ENCODE results near the gene CBFA2T3. TPM values are rescaled to one million over a fixed set of nuclear protein-coding genes. Genes with fewer than 3 reads are reported as not detected.
A peak's percentile ranks its signal among the peaks of the same experiment; 100 is the strongest.

CBFA2T3 gene
- total RNA-seq, 1 donor from 2014 or later: not detected

DNA sequence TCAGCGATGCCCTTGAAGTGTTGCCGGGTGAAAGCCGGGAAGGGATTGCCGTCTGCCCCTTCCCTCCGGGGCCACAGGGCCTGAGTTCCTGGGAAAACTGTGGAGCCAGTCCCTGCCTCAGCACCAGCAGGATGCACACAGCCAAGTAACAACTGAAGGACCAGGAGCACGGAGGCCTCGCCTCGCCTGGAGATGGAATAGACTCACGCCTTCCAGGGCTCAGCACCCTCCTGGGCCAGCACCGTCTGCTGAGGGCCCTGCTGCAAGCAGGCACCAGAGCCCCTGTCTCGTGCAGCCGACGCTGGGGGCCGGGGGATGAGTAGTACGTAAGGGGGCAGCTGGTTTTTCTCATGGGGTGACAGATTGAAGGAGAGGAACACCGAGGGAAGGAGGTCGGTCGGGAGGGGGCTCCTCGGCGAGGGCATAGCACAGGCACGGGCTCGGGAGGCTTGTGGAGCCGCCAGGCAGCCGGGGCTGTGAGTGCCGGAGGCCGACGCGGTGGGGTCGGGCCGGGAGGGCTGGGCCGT is 6.4 kb downstream of the CBFA2T3 start:
- Mint-ChIP-seq H3K9me3 (no peaks in the 10 kb centered on the region), H3K27me3 (peaks cover 17% of the 10 kb centered on the region), H3K27ac (no peak overlapping the region), H3K36me3 (ENCODE audit: low read depth) (no peaks in the 10 kb centered on the region), H3K4me3 (no peak overlapping the region), H3K4me1 (no peaks in the 10 kb centered on the region)
- DNase-seq: no peak
- intact Hi-C loops (cut with micrococcal nuclease): no loop called here

DNA sequence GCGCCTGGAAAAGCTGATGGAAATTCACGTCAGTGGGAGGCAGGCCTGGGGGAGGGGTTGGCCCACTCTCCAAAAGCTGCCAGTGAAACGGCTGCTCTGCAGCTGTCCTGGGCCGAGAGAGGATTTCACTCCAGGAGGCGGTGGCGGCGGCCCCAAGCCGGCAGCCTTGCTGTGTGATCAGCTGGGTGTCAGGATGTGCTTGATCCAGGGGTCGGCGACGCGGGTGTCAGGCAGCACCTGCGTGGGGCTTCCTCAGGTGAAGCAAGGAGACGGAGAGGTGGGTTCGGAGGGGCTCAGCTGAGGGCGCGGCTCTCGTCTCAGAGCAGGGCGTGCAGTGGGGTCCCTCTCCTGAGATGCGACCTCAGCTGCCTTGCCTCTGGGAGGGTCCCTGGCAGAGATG is 7.0 kb downstream of the CBFA2T3 start:
- Mint-ChIP-seq H3K27ac (no peak overlapping the region), H3K4me3 (no peak overlapping the region)

DNA sequence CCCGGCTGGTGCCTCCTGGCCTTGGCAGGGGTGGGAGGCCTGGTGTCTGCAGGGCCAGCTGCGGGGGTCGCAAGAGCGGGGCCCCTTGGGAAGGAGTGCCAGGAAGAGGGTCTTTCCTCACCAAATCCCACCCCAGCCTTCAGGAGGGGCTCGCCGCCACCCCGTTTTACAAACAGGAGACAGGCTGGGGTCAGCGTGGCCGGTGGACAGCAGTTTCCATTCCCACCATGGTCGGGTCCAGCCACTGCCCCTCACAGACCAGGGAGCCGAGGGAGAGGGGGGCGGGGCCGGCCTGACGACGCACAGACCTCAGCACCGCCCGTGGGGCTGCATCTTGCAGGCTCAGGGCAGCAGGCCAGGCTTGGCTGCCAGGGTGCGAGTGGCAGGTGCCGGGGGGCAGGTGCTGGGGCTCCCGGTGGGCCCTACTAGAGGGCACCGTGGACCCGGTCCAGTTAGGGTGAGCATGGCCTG is 7.6 kb downstream of the CBFA2T3 start:
- DNase-seq: no peak
- H3K4me1 Mint-ChIP-seq: no peaks in the 10 kb centered on the region
- H3K9me3 Mint-ChIP-seq: no peaks in the 10 kb centered on the region
- H3K27me3 Mint-ChIP-seq: peaks cover 12% of the 10 kb centered on the region
- H3K4me3 Mint-ChIP-seq: no peak overlapping the region
- intact Hi-C loops (cut with micrococcal nuclease): no loop called here
- no peak overlapping the region for H3K27ac Mint-ChIP-seq
- H3K36me3 Mint-ChIP-seq (ENCODE audit: low read depth): no peaks in the 10 kb centered on the region

More for the DNA sequence above, 7.0 kb downstream of the CBFA2T3 start:
- Mint-ChIP-seq H3K36me3 (ENCODE audit: low read depth) (no peaks in the 10 kb centered on the region), H3K27me3 (peaks cover 11% of the 10 kb centered on the region), H3K4me1 (no peaks in the 10 kb centered on the region), H3K9me3 (no peaks in the 10 kb centered on the region)
- intact Hi-C loops (cut with micrococcal nuclease): no loop called here
- DNase-seq: no peak

DNA sequence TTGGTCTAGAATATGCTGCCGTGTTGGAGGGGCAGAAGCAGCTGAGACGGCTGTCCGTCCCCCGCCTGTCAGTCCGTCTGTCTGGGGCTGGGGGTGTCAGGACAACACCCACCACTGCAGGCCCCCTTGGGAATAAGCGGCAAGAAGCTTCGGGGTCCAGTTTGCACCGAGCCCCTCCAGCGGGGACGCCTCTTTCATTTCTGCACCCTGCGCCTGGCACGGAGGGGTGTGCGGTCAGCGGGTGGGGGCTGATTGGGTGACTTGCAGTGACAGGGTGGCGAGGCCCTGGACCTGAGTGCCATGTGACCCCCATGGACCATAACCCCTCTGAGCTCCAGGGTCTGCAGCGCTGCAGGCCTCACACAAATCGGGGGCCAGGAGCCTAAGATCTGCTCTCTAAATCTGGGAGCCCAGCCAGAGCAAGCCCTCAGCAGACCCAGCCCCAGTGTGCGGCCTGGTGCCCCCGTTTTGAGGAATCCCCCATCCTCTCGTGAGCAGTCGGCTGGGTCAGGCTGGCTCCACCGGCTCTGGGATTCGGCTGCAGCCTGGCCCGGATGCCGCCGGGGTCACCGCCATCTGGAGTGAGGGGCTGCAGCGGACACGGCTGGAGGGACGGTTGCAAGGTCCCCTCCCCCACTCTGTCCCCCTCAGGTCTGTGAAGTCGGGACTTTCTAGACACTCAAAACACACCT is 8.3 kb downstream of the CBFA2T3 start:
- no peaks in the 10 kb centered on the region for H3K9me3 Mint-ChIP-seq
- peaks cover 11% of the 10 kb centered on the region for H3K27me3 Mint-ChIP-seq
- no peak overlapping the region for H3K27ac Mint-ChIP-seq
- H3K4me3 Mint-ChIP-seq: no peak overlapping the region
- H3K36me3 Mint-ChIP-seq (ENCODE audit: low read depth): no peaks in the 10 kb centered on the region
- intact Hi-C loops (cut with micrococcal nuclease): no loop called here
- no peak for DNase-seq
- no peaks in the 10 kb centered on the region for H3K4me1 Mint-ChIP-seq

DNA sequence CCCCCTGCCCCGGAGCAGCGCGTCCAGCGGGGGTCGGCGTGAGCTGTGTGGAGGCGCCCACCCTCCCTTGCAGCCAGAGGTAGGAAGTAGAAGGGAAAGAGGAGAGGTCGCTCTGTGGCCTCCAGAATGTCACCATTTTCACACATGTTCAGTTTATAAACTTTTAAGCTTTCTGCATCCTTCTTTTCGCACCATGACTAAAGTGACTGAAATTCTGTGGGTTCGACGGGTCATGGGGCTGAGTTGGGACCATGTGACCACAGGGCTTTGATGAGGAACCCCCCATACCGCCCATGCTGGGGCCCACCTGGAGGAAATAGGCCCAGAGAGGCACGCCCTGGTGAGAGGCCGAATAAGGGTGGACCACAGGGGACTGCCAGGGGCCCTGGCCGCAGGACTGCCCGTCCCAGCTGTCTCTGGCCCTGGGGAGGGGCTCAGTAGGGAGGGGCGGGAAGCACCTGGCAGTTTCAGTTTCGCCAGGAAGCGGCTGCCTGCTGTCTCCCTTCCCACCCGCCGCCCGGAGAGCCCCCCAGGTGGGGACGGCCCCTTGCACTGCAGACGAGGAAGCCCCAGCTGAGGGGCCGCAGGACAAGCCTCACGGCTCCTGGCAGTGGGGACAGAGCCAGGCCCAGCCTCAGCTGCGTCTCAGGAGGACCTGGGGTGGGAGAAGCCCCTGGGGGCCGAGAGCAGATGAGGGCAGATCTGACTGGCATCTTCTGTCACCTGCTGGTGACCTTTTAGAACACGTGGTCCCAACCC is 9.0 kb downstream of the CBFA2T3 start:
- DNase-seq: peak; percentile 65
- intact Hi-C loops (cut with micrococcal nuclease): no loop called here
- Mint-ChIP-seq H3K27ac (no peak overlapping the region), H3K4me1 (no peaks in the 10 kb centered on the region), H3K9me3 (no peaks in the 10 kb centered on the region), H3K27me3 (peaks cover 11% of the 10 kb centered on the region), H3K36me3 (ENCODE audit: low read depth) (no peaks in the 10 kb centered on the region), H3K4me3 (no peak overlapping the region)

DNA sequence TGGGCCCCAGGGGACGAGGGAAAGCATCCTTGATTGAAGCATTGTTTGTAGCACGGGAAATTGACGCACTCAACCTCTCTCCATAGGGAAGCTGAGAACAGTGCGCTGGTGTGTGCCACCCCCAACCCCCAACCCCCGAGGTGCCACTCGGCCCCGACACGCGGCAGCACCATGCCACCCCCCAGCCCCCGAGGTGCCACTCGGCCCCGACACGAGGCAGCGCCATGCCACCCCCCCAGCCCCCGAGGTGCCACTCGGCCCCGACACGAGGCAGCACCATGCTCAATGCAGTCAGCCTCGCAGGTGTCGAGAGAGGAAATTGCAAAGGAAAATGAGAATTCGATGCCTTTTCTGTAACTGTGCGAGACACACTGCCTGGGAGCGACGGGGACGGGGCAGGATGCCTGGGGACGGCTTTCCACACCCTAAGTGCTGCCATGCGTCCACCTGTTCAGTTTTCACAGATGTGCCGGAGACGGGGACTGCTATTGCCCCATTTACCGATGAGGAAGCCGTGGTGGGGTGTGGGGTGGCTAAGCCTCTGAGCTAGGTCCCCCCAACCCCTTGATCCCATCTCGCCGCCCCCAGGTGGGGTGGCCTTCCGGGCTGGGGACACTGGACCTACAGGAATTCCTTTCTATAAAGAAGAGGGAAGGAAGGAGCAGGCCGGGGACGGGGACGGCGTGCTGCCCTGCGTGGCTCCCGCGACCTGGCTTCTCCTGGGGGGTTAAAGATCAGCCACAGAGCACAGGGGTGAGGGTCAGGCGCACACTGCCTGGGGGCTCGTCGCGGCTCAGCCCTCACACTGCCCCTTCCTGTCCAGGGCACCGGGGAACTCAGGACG is 9.8 kb downstream of the CBFA2T3 start:
- Mint-ChIP-seq H3K27me3 (peaks cover 11% of the 10 kb centered on the region), H3K36me3 (ENCODE audit: low read depth) (no peaks in the 10 kb centered on the region), H3K27ac (no peak overlapping the region), H3K4me1 (no peaks in the 10 kb centered on the region), H3K4me3 (no peak overlapping the region), H3K9me3 (no peaks in the 10 kb centered on the region)
- no peak for DNase-seq
- intact Hi-C loops (cut with micrococcal nuclease): no loop called here

DNA sequence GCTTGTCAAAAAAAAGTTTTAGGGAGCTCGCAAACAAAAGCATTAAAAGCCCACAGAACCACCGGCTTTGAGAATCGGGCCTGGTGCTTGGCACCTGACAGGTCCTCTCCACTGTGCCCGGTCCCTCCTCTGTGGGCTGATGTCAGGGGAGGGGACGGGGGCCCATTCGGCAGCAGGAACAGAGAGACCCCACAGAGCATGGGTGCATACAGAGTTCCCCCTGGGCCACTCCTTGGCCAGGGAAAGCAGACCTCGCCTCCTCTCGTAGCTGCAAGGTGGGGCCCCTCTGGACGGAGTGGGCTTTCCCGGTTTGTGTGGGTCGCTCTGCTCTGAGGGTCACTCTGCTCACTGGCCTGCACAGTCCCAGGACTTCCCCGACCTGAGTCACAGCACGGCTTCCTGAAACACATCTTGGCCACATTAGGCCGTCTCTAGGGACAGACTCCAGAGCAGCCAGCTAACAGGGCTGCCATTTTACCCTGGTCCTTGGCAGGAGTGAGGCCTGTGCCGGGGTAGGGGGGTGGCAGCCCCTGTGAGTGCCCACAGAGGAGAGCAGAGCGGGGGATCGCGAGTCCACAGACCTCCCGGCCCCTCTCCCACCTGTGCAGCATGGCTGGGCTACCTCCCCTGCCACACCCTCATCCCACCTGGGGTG is 11.1 kb downstream of the CBFA2T3 start:
- H3K27me3 Mint-ChIP-seq: peaks cover 11% of the 10 kb centered on the region
- H3K9me3 Mint-ChIP-seq: no peaks in the 10 kb centered on the region
- H3K36me3 Mint-ChIP-seq (ENCODE audit: low read depth): no peaks in the 10 kb centered on the region
- H3K4me3 Mint-ChIP-seq: no peak overlapping the region
- H3K4me1 Mint-ChIP-seq: no peaks in the 10 kb centered on the region
- no peak for DNase-seq
- no peak overlapping the region for H3K27ac Mint-ChIP-seq
- intact Hi-C loops (cut with micrococcal nuclease): no loop called here

DNA sequence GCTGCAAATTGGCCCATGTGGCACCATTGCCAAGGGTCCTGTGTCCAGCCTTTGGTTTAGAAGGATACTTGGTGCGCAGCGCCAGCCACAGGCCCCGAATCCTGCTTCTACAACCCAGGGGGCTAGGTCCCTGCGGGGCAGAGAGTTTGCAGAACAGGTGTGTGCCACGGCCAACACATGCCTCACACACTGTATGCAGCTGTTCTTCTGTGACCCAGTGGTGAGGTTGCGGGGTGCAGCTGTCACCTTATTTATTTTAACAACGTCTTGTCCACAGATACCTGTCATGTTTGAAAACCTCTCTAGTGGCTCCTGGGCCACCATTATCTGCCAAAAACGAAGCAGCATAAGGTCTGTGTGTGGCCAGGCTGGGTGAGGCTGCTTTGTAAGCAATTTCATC is 11.6 kb downstream of the CBFA2T3 start:
- Mint-ChIP-seq H3K27ac (no peak overlapping the region), H3K9me3 (no peaks in the 10 kb centered on the region), H3K36me3 (ENCODE audit: low read depth) (no peaks in the 10 kb centered on the region), H3K4me3 (no peak overlapping the region), H3K4me1 (no peaks in the 10 kb centered on the region), H3K27me3 (peaks cover 9% of the 10 kb centered on the region)
- DNase-seq: no peak
- intact Hi-C loops (cut with micrococcal nuclease): no loop called here

DNA sequence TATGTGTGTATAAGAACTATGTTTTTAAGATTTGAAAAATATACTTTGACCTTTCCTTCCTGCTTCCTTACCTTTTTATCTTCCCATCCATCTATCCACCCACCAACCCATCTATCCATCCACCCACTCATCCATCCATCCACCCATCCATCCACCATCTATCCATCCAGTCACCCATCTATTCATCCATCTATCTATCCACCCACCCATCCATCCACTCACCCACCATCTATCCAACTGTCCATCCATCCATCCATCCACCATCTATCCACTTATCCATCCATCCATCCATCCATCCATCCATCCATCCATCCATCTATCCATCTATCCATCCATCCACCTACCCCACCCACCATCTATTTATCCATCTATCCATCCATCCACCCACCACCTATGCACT is 12.4 kb downstream of the CBFA2T3 start:
- no peak for DNase-seq
- H3K4me1 Mint-ChIP-seq: no peaks in the 10 kb centered on the region
- peaks cover 11% of the 10 kb centered on the region for H3K27me3 Mint-ChIP-seq
- H3K4me3 Mint-ChIP-seq: no peak overlapping the region
- no peak overlapping the region for H3K27ac Mint-ChIP-seq
- no peaks in the 10 kb centered on the region for H3K36me3 Mint-ChIP-seq (ENCODE audit: low read depth)
- intact Hi-C loops (cut with micrococcal nuclease): no loop called here
- H3K9me3 Mint-ChIP-seq: no peaks in the 10 kb centered on the region

DNA sequence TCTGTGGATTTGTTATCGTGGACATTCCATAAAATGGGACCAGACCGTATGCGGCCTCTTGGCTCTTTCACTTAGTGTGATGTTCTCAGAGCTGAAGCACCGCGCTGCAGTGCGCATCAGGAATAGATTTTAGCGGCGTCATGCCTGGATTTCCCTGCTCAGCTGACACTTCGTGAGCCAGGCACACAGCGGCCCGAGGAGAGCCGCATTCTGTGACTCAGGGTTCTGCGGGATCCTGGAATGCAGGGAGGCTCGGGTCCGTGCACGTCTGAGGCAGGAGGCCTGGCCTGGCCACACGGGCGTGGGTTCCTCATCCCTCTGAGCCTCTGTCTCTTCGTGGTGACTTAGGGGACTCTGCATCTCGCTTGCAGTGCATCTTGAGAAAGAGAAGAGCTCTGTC is 13.4 kb downstream of the CBFA2T3 start:
- H3K9me3 Mint-ChIP-seq: no peaks in the 10 kb centered on the region
- no peak overlapping the region for H3K27ac Mint-ChIP-seq
- intact Hi-C loops (cut with micrococcal nuclease): no loop called here
- H3K36me3 Mint-ChIP-seq (ENCODE audit: low read depth): no peaks in the 10 kb centered on the region
- H3K4me1 Mint-ChIP-seq: no peaks in the 10 kb centered on the region
- H3K27me3 Mint-ChIP-seq: peaks cover 13% of the 10 kb centered on the region
- no peak overlapping the region for H3K4me3 Mint-ChIP-seq
- no peak for DNase-seq

DNA sequence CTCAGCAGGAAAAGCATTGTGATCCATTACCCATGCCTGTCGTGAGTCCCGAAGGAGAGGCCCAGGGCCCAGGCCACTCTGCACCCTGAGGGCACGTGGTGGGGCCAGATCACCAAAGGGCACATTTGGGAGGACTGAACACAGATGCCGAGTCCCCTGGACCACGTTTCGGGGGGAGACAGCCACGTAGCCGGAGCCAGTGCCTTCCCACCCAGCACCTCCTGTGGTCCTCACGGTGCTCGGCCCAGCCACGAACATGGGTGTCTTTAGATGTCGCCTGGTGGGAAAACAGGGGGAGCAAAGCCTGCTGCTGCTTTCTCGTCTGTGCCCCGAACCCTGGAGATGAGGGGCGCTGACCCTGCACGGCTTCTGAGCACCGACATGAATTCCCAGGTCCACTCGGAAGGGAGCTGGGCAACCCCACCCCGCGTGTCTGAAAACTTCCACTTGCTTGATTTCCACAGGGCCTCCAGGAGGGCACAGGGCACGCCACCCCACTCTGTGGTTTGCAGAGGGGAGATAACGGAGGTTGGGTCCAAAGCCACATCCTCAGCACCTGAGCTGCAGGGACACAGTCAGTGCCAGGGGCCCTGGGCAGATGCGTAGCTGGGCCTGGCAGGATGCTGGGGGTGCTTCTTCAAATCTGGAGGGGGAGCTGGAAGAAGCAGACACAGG is 14.4 kb downstream of the CBFA2T3 start:
- Mint-ChIP-seq H3K9me3 (no peaks in the 10 kb centered on the region), H3K27ac (no peak overlapping the region), H3K4me1 (peaks cover 5% of the 10 kb centered on the region), H3K4me3 (no peak overlapping the region), H3K36me3 (ENCODE audit: low read depth) (no peaks in the 10 kb centered on the region), H3K27me3 (peaks cover 17% of the 10 kb centered on the region)
- intact Hi-C loops (cut with micrococcal nuclease): no loop called here
- no peak for DNase-seq

DNA sequence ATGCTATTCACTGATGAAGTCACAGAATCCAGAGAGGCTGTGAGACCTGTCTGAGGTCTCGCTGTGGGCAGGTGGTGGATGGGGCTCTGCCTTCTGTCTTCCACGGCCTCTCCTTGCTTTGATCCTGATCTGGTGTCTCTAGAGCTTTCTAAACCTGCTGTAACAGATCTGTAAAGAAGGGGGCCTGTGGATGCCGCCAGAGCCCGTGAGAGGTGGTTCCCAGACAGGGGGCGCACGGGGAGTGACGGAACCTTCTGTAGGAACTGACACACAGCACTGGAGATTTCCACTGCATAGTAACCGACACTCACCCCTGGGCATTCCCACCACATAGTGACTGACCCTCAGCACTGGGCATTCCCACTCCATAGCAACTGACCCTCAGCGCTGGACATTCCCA is 16.0 kb downstream of the CBFA2T3 start:
- Mint-ChIP-seq H3K27me3 (peaks cover 16% of the 10 kb centered on the region), H3K4me3 (no peak overlapping the region), H3K4me1 (peaks cover 12% of the 10 kb centered on the region), H3K36me3 (ENCODE audit: low read depth) (no peaks in the 10 kb centered on the region), H3K27ac (no peak overlapping the region), H3K9me3 (no peaks in the 10 kb centered on the region)
- intact Hi-C loops (cut with micrococcal nuclease): no loop called here
- no peak for DNase-seq

DNA sequence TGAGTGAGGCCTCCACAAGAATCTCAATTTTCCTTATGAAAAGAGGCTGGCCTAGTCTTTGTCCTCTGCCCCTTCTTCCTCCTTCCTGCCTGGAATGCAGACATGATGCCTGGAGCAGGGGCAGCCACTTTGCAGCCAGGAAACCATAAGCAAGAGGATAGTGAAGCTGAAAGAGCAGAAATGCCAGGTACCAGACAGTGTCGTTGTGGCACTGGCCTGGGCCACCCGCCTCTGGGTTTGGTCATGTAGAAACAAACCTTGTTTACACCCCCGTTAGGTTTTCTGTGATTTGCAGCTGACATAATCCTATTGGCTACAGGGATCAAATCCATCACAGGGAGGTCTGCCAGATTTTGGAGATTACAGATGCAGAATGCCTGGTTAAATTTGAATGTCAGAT is 16.5 kb downstream of the CBFA2T3 start:
- Mint-ChIP-seq H3K4me3 (no peak overlapping the region), H3K36me3 (ENCODE audit: low read depth) (no peaks in the 10 kb centered on the region), H3K4me1 (peaks cover 12% of the 10 kb centered on the region), H3K9me3 (no peaks in the 10 kb centered on the region), H3K27me3 (peaks cover 16% of the 10 kb centered on the region), H3K27ac (no peak overlapping the region)
- intact Hi-C loops (cut with micrococcal nuclease): no loop called here
- DNase-seq: no peak
